Measurements from ENCODE around the gene IL18R1.

IL18R1 gene

GRCh38 chr2:102387763-102388546, 32.4 kb downstream of the IL18R1 start:
- no peak for DNase-seq

- DNase-seq, result no peak
These were observed 36.0 kb downstream of the IL18R1 start for GRCh38 chr2:102391565-102391964.

GRCh38 chr2:102392096-102392495, 36.5 kb downstream of the IL18R1 start:
- DNase-seq, result no peak

GRCh38 chr2:102392942-102393341, 37.3 kb downstream of the IL18R1 start:
- no peak for DNase-seq

- no peak for DNase-seq
These were observed 40.4 kb downstream of the IL18R1 start for GRCh38 chr2:102396012-102396411.

- no peak for DNase-seq
These were observed 41.6 kb downstream of the IL18R1 start for GRCh38 chr2:102397209-102397608.

- no peak for DNase-seq
These were observed 44.0 kb downstream of the IL18R1 start for GRCh38 chr2:102399499-102400141.

GRCh38 chr2:102401456-102401855, 45.9 kb downstream of the IL18R1 start:
- no peak for DNase-seq

- no peak for DNase-seq
These were observed 46.3 kb downstream of the IL18R1 start for GRCh38 chr2:102401865-102402264.

- DNase-seq, result no peak
These were observed 55.4 kb downstream of the IL18R1 start for GRCh38 chr2:102410952-102411351.

GRCh38 chr2:102412199-102412598, 56.6 kb downstream of the IL18R1 start:
- DNase-seq, result no peak

GRCh38 chr2:102417946-102418345, 62.4 kb downstream of the IL18R1 start:
- no peak for DNase-seq

- DNase-seq, result no peak
These were observed 62.9 kb downstream of the IL18R1 start for GRCh38 chr2:102418421-102418961.

- no peak for DNase-seq
These were observed 64.7 kb downstream of the IL18R1 start for GRCh38 chr2:102420290-102420689.

- DNase-seq, result no peak
These were observed 66.5 kb downstream of the IL18R1 start for GRCh38 chr2:102421890-102422759.

GRCh38 chr2:102422910-102423309, 67.3 kb downstream of the IL18R1 start, which contains the start of gene IL18RAP:
Gene IL18RAP (plus strand): TSS chr2:102423160. CDS start chr2:102423278, 118 bp downstream.
- DNase-seq, result no peak

- no peak for DNase-seq
These were observed 67.8 kb downstream of the IL18R1 start for GRCh38 chr2:102423368-102423767.

GRCh38 chr2:102424754-102425153, 69.2 kb downstream of the IL18R1 start:
- no peak for DNase-seq

- no peak for DNase-seq
These were observed 70.0 kb downstream of the IL18R1 start for GRCh38 chr2:102425441-102426132.

- no peak for DNase-seq
These were observed 71.7 kb downstream of the IL18R1 start for GRCh38 chr2:102427249-102427648.

GRCh38 chr2:102428573-102428972, 73.0 kb downstream of the IL18R1 start:
- no peak for DNase-seq
